Body of pancreas (tissue), 4 donors: ENCODE measurements around the gene ARHGAP24.

ENCODE experiments used
- CTCF ChIP-seq, 7 experiments: fragments of 450-650 bp in 4 of 7; fragments of 200-600 bp in 3 of 7; sonication (generic) in 3 of 7; IDR thresholded peaks; one replicate each; pipeline ENCODE4 v1.5.1; 2016 to 2019; ENCODE audit warnings: antibody characterized with exemption in 7 of 7
- POLR2A ChIP-seq, 3 donors: fragments of 450-650 bp; IDR thresholded peaks; one replicate each; pipeline ENCODE4 v1.6.1; 2016; ENCODE audit warnings: antibody characterized with exemption in 3 of 3, mild to moderate bottlenecking in 2 of 3

GRCh38 chr4:85598936-85599335, 124.0 kb downstream of the ARHGAP24 start:
- no peak for TF ChIP-seq CTCF (IDR thresholded peaks at IDR 0.05)
- no peak for TF ChIP-seq POLR2A (IDR thresholded peaks at IDR 0.05)
